Psoas muscle (tissue), 8 donors: ENCODE measurements around the gene ARHGAP22. TPM values are rescaled to one million over a fixed set of nuclear protein-coding genes. Genes with fewer than 3 reads are reported as not detected.

Source experiments
- ATAC-seq, 4 donors: fragments of 200-7000 bp; cut with Tn5 transposase; one replicate each; pipeline ENCODE4 v1.9.1; 2020; ENCODE audit warnings: moderate library complexity in 3 of 4, mild to moderate bottlenecking in 2 of 4
- DNase-seq, 2 donors: peaks; one replicate each; pipeline ENCODE4 v3.0.0-alpha.2; 2020
- H3K27ac ChIP-seq: fragments of 200-600 bp; one replicate; pipeline ENCODE4 v1.8.0; 2022
- H3K27me3 ChIP-seq, 3 donors: fragments of 200-600 bp in 1 of 3; one replicate each; pipeline versions ENCODE4 v1.6.1 to v1.8.0; 2013 to 2022; ENCODE audit warnings: low read length in 2 of 3, mild to moderate bottlenecking in 2 of 3, moderate library complexity in 1 of 3; ENCODE audit not compliant: insufficient read depth in 3 of 3
- H3K36me3 ChIP-seq, 2 donors: fragments of 200-600 bp in 1 of 2; one replicate each; pipeline versions ENCODE4 v1.6.1 to v1.8.0; 2013 to 2022; ENCODE audit warnings: low read depth in 1 of 2, mild to moderate bottlenecking in 1 of 2, moderate library complexity in 1 of 2; ENCODE audit not compliant: insufficient read depth in 1 of 2
- H3K4me1 ChIP-seq: fragments of 200-600 bp; one replicate; pipeline ENCODE4 v1.8.0; 2022
- H3K4me3 ChIP-seq: fragments of 200-600 bp; one replicate; pipeline ENCODE4 v1.8.0; 2022; ENCODE audit warnings: mild to moderate bottlenecking
- H3K9me3 ChIP-seq: fragments of 200-600 bp; one replicate; pipeline ENCODE4 v1.8.0; 2022
- CTCF ChIP-seq: fragments of 200-600 bp; IDR thresholded peaks from one replicate; pipeline ENCODE4 v1.8.0; 2022; ENCODE audit warnings: antibody characterized with exemption
- WGBS, 3 donors: extraction: QIAGEN DNeasy Blood & Tissue Kit; methylation state at CpG; one replicate each; pipeline versions ENCODE4 v1.1.6 to v1.1.7; 2013; 5-methylcytosine and 5-hydroxymethylcytosine counted together
- intact Hi-C, 2 donors: fragments of 100-400 bp; cut with DNase I; formaldehyde crosslinking; loops; one replicate each; pipeline versions ENCODE4 v1.11.0 to v1.14.2; 2022
- polyA plus RNA-seq, 3 donors: library from polyadenylated mRNA; stranded (reverse); fragments of 200-250 nt; gene quantifications; one replicate each; pipeline ENCODE4 v1.2.3, GENCODE V29; 2013
- total RNA-seq, 4 donors: library from RNA; stranded (reverse); fragmentation: NEBNext Ultra II Directional in 2 of 4; extraction: Animal tissue kit (Norgen Biotek cat#: 25700) in 2 of 4; gene quantifications; one replicate each; pipeline versions ENCODE4 v1.2.1 to v1.2.4, GENCODE V29; 2021 to 2023
- donor health status: healthy with polysubstance abuse.
- donor health status: DM: no; HTN: no; CAD: no; lungs with moderate emphysema.
- donor health status: Bipolar disorder and iron deficiency.
- donor health status: healthy.
- donor health status: DM: yes; HTN: yes; CAD: no.
- donor health status: DM: no; HTN: no; CAD: no.
- donor health status: DM: no; HTN: no; CAD: no.
- donor health status: DM: yes; HTN: yes; CAD: no.

Gene ARHGAP22
- total and polyA plus RNA-seq, 7 donors, result 0.46 to 2.9 (median 1.6) TPM

DNA sequence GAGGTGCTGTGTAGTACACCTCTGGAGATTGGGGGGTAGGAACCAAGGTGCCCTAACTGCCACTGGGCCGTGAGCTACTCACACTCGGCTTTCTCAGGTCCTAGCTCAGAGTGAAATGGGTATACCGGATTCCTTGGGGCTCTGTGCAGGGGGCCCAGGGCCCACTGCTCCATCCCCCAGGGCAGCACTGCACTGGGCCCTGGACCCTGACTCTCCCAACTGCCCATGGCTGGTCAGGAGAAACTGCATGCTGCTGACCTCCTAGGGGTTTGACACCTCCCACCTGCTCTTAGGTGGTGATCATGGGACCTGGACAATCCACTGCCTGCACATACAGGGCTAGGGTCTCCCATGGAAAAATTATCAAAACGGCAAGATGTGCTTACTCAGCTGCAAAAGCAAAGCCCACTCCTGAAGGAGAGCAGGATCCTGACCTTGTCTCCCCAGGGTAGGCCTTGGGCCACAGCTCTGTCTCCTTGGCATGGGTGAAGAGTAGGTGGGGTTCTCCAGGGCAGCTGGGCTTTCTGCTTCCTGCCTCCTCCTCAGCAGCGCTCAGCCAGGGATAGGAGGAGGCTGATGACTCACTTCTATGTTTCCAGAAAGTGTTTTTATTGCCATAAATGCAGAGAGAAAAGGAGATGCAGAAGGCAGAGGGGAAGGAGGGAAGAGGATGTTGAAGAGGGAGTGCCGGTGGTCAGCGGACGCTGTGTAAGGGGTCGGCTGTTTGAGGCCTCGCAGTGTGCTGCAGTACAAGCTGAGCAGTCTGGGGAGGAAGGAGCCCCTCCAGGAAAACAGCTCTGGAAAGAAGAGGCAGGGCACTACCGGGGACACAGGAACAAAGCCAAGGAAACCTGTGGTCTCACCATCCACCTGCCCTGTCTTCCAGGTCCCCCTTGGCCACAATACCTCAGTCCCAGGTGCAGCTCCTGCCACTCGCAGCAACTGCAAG, 107.8 kb downstream of the ARHGAP22 start:
- H3K27me3 ChIP-seq, result no peaks in the 10 kb centered on the region
- no peaks in the 10 kb centered on the region for H3K9me3 ChIP-seq
- no peak overlapping the region for H3K4me3 ChIP-seq
- no peaks in the 10 kb centered on the region for H3K36me3 ChIP-seq
- 74 to 75% (median 74%) methylated on average over 12 of the region's 12 CpGs for WGBS, 3 donors
- TF ChIP-seq CTCF, result no peak
- DNase-seq (no peak), ATAC-seq (no peak)
- no peaks in the 10 kb centered on the region for H3K4me1 ChIP-seq
- H3K27ac ChIP-seq, result no peak overlapping the region
- intact Hi-C loops, result no loop called here

GRCh38 chr10:48496105-48496830, 108.6 kb downstream of the ARHGAP22 start:
- Histone ChIP-seq H3K9me3 (no peaks in the 10 kb centered on the region), H3K4me1 (no peaks in the 10 kb centered on the region), H3K4me3 (no peak overlapping the region), H3K36me3 (no peaks in the 10 kb centered on the region), H3K27me3 (no peaks in the 10 kb centered on the region), H3K27ac (no peak overlapping the region)
- intact Hi-C loops, result no loop called here
- DNase-seq (no peak), ATAC-seq (no peak)
- 85 to 93% (median 89%) methylated on average over 10 of the region's 10 CpGs for WGBS, 3 donors
- TF ChIP-seq CTCF, result no peak

GRCh38 chr10:48495282-48496045, 109.4 kb downstream of the ARHGAP22 start:
- Histone ChIP-seq H3K36me3 (no peaks in the 10 kb centered on the region), H3K4me3 (no peak overlapping the region), H3K4me1 (no peaks in the 10 kb centered on the region), H3K9me3 (no peaks in the 10 kb centered on the region), H3K27me3 (no peaks in the 10 kb centered on the region), H3K27ac (no peak overlapping the region)
- no peak for ATAC-seq
- TF ChIP-seq CTCF, result no peak
- DNase-seq, result no peak
- WGBS, 3 donors, result 74 to 78% (median 75%) methylated on average over 11 of the region's 11 CpGs
- intact Hi-C loops, result no loop called here

DNA sequence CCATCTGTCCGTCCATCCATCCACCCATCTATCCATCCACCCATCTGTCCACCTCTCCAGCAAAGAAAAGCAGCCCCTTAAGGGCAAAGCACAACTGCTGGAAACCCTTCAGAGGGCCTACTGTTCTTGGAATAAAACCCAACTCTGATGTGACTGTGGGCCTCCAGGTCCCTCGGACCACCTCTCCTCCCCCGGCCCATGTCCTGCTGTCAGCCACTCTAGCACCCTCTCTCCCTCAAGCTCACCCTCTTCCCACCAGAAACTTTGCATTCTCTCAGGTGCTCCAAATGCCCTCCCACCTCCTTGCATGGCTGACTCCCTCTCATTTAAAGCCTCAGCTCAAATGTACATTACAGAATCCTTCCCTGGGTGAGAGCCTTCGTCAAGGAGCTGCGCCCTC, 110.3 kb downstream of the ARHGAP22 start:
- no peak for DNase-seq
- Histone ChIP-seq H3K9me3 (no peaks in the 10 kb centered on the region), H3K27me3 (no peaks in the 10 kb centered on the region), H3K4me3 (no peak overlapping the region), H3K36me3 (no peaks in the 10 kb centered on the region), H3K4me1 (no peaks in the 10 kb centered on the region), H3K27ac (no peak overlapping the region)
- intact Hi-C loops, result no loop called here
- ATAC-seq, result no peak
- WGBS, 3 donors, result 83 to 88% (median 83%) methylated on average over 5 of the region's 5 CpGs
- no peak for TF ChIP-seq CTCF
